Mesendoderm (in vitro differentiated cells): ENCODE measurements around the gene OR13G1.

ENCODE experiments used
- DNase-seq: peaks from one replicate; pipeline ENCODE4 v3.0.0; 2013
- H2AK5ac ChIP-seq: 2 replicates; pipeline ENCODE4 v1.6.1; 2013; ENCODE audit warnings: low read length, inconsistent platforms
- H2BK120ac ChIP-seq: 2 replicates; pipeline ENCODE4 v1.6.1; 2013; ENCODE audit warnings: low read depth, mild to moderate bottlenecking, low read length, moderate library complexity, mixed read lengths
- H2BK15ac ChIP-seq: replicated peaks from 2 replicates; pipeline ENCODE4 v1.6.1; 2013; ENCODE audit warnings: low read depth, mild to moderate bottlenecking, moderate library complexity
- H2BK5ac ChIP-seq: 2 replicates; pipeline ENCODE4 v1.6.1; 2013; ENCODE audit warnings: low read length, inconsistent platforms
- H3K18ac ChIP-seq: 2 replicates; pipeline ENCODE4 v1.6.1; 2013; ENCODE audit warnings: mild to moderate bottlenecking, low read length, mixed read lengths
- H3K23ac ChIP-seq: one replicate; pipeline ENCODE4 v1.6.1; 2013; ENCODE audit warnings: low read length
- H3K27ac ChIP-seq: 2 replicates; pipeline ENCODE4 v1.5.1; 2013; ENCODE audit warnings: low read depth, mild to moderate bottlenecking, inconsistent platforms, low read length, moderate library complexity
- H3K27me3 ChIP-seq: 2 replicates; pipeline ENCODE4 v1.6.1; 2013; ENCODE audit warnings: low read length, control low read depth, mild to moderate bottlenecking, inconsistent platforms; ENCODE audit not compliant: insufficient read depth, poor library complexity
- H3K36me3 ChIP-seq: 2 replicates; pipeline ENCODE4 v1.6.1; 2013; ENCODE audit warnings: low read length, inconsistent platforms; ENCODE audit not compliant: control insufficient read depth, insufficient read depth
- H3K4ac ChIP-seq: one replicate; pipeline ENCODE4 v1.6.1; 2013; ENCODE audit warnings: low read depth, mild to moderate bottlenecking, low read length, moderate library complexity
- H3K4me1 ChIP-seq: 2 replicates; pipeline ENCODE4 v1.6.1; 2013; ENCODE audit warnings: low read depth, low read length, inconsistent platforms; ENCODE audit not compliant: control insufficient read depth
- H3K4me2 ChIP-seq: 2 replicates; pipeline ENCODE4 v1.6.1; 2013; ENCODE audit warnings: low read length
- H3K4me3 ChIP-seq: 2 replicates; pipeline ENCODE4 v1.5.1; 2013; ENCODE audit warnings: mild to moderate bottlenecking, low read length
- H3K56ac ChIP-seq: one replicate; pipeline ENCODE4 v1.6.1; 2013; ENCODE audit warnings: low read length
- H3K79me1 ChIP-seq: 2 replicates; pipeline ENCODE4 v1.6.1; 2013; ENCODE audit warnings: low read length, inconsistent platforms
- H3K79me2 ChIP-seq: 2 replicates; pipeline ENCODE4 v1.6.1; 2013; ENCODE audit warnings: mild to moderate bottlenecking, low read length; ENCODE audit not compliant: control insufficient read depth, insufficient read depth
- H3K9ac ChIP-seq: 2 replicates; pipeline ENCODE4 v1.6.1; 2013; ENCODE audit warnings: low read length, inconsistent platforms
- H4K5ac ChIP-seq: one replicate; pipeline ENCODE4 v1.6.1; 2013; ENCODE audit warnings: low read length
- H4K8ac ChIP-seq: one replicate; pipeline ENCODE4 v1.6.1; 2013; ENCODE audit warnings: low read depth, mild to moderate bottlenecking, control low read depth, low read length, moderate library complexity
- WGBS: extraction: QIAGEN DNeasy Blood & Tissue Kit; methylation state at CpG from one replicate; pipeline ENCODE4 v1.1.7; 2013; ENCODE audit warnings: low lambda C conversion rate, missing lambda C conversion rate; ENCODE audit not compliant: insufficient coverage; ENCODE audit errors: extremely low coverage; 5-methylcytosine and 5-hydroxymethylcytosine counted together

Gene OR13G1

DNA sequence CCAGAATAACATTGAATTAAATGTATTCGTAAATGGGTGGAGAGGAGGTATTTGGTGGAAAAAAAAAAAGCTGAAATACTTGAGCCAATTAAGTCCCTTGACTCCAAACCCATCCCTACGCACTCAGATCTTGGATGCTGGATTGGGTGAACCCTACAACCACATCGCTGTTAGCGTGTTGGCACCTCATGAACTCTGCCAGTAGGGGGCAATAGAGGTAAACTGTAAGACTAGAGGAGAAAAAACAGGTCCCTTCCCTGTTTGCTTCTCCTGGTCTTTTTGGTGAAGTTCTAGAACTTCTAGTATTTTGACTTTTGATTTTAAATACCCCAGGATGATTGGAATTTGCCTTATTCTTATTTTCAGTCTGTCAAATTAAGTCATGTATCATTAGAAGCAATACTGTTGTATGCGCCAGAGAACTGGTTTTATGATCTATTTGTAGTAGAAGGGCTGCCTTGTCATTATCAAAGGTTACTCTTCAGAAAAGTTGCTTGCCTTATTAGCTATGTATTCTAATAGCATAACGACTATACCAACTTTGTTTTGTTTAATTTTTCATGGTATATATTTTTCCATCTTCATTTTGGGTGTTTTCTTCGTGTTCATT lies 1.9 kb upstream of the OR13G1 start:
- Histone ChIP-seq H3K9ac (no peak overlapping the region), H3K4ac (no peak overlapping the region), H3K18ac (no peak overlapping the region), H3K27me3 (no peaks in the 10 kb centered on the region), H3K56ac (no peak overlapping the region), H3K79me2 (no peaks in the 10 kb centered on the region), H2BK120ac (no peak overlapping the region), H3K23ac (no peak overlapping the region), H2BK15ac (no peak overlapping the region), H3K4me1 (no peaks in the 10 kb centered on the region), H3K79me1 (no peaks in the 10 kb centered on the region), H3K4me2 (no peak overlapping the region), H4K5ac (no peak overlapping the region), H2AK5ac (no peak overlapping the region), H3K4me3 (no peak overlapping the region), H3K36me3 (no peaks in the 10 kb centered on the region), H2BK5ac (no peak overlapping the region), H3K27ac (no peak overlapping the region), H4K8ac (no peak overlapping the region)
- WGBS, result no CpG with 5 or more reads among the region's 7 CpGs
- peak; percentile 87 for DNase-seq

- Histone ChIP-seq H2BK120ac (no peak overlapping the region), H3K4me2 (no peak overlapping the region), H3K27ac (no peak overlapping the region), H3K18ac (no peak overlapping the region), H3K79me2 (no peaks in the 10 kb centered on the region), H2BK5ac (no peak overlapping the region), H2AK5ac (no peak overlapping the region), H3K4ac (no peak overlapping the region), H4K8ac (no peak overlapping the region), H3K56ac (no peak overlapping the region), H3K27me3 (no peaks in the 10 kb centered on the region), H3K4me3 (no peak overlapping the region), H3K36me3 (no peaks in the 10 kb centered on the region), H3K4me1 (no peaks in the 10 kb centered on the region), H2BK15ac (no peak overlapping the region), H3K79me1 (no peaks in the 10 kb centered on the region), H4K5ac (no peak overlapping the region), H3K23ac (no peak overlapping the region), H3K9ac (no peak overlapping the region)
- no CpG with 5 or more reads among the region's 4 CpGs for WGBS
- no peak for DNase-seq
These were observed 632 bp upstream of the OR13G1 start for GRCh38 chr1:247680171-247680570.

GRCh38 chr1:247669225-247669624 lies 10.3 kb downstream of the OR13G1 start:
- Histone ChIP-seq H3K27me3 (no peaks in the 10 kb centered on the region), H3K27ac (no peak overlapping the region), H3K23ac (no peak overlapping the region), H3K18ac (no peak overlapping the region), H3K4me3 (no peak overlapping the region), H3K36me3 (no peaks in the 10 kb centered on the region), H3K4me1 (no peaks in the 10 kb centered on the region), H4K5ac (no peak overlapping the region), H3K4me2 (no peak overlapping the region), H2BK15ac (no peak overlapping the region), H3K56ac (no peak overlapping the region), H2BK5ac (no peak overlapping the region), H4K8ac (no peak overlapping the region), H2BK120ac (no peak overlapping the region), H3K79me2 (no peaks in the 10 kb centered on the region), H3K79me1 (no peaks in the 10 kb centered on the region), H2AK5ac (no peak overlapping the region), H3K4ac (no peak overlapping the region), H3K9ac (no peak overlapping the region)
- DNase-seq, result no peak
- WGBS, result no CpG with 5 or more reads among the region's 1 CpG

- Histone ChIP-seq H3K9ac (no peak overlapping the region), H2BK120ac (no peak overlapping the region), H3K27me3 (no peaks in the 10 kb centered on the region), H3K4ac (no peak overlapping the region), H2AK5ac (no peak overlapping the region), H3K27ac (no peak overlapping the region), H3K23ac (no peak overlapping the region), H3K36me3 (no peaks in the 10 kb centered on the region), H4K5ac (no peak overlapping the region), H3K4me2 (no peak overlapping the region), H4K8ac (no peak overlapping the region), H3K79me1 (no peaks in the 10 kb centered on the region), H3K79me2 (no peaks in the 10 kb centered on the region), H2BK15ac (no peak overlapping the region), H3K4me3 (no peak overlapping the region), H2BK5ac (no peak overlapping the region), H3K56ac (no peak overlapping the region), H3K18ac (no peak overlapping the region), H3K4me1 (no peaks in the 10 kb centered on the region)
- no peak for DNase-seq
- WGBS, result no CpG with 5 or more reads among the region's 7 CpGs
These were observed 23.2 kb downstream of the OR13G1 start for GRCh38 chr1:247656221-247656875.

DNA sequence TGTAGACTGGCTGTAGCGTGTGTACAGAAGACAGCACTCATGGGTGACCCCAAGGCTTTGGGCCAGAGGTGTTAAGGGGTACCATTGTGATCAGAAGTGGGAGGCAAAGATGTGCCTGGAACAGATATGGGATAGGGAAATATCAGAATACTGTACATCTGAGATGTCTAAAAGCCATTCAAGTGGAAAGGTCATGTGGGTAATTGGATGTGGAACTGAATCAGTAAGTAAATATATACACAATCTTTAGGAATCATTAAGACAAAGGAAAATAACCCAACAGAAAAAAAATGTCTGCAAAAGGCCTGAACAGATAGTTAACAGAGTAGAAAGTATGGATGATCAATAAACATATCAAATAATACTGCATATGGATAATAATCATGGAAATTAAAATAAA lies 26.5 kb downstream of the OR13G1 start:
- no peak overlapping the region for H3K4ac ChIP-seq
- no peaks in the 10 kb centered on the region for H3K79me1 ChIP-seq
- no peak for DNase-seq
- H3K9ac ChIP-seq, result no peak overlapping the region
- no peak overlapping the region for H2BK120ac ChIP-seq
- no peaks in the 10 kb centered on the region for H3K4me1 ChIP-seq
- H3K18ac ChIP-seq, result no peak overlapping the region
- H4K8ac ChIP-seq, result no peak overlapping the region
- H3K79me2 ChIP-seq, result no peaks in the 10 kb centered on the region
- H3K4me3 ChIP-seq, result no peak overlapping the region
- H2AK5ac ChIP-seq, result no peak overlapping the region
- H3K4me2 ChIP-seq, result no peak overlapping the region
- H4K5ac ChIP-seq, result no peak overlapping the region
- no peak overlapping the region for H2BK5ac ChIP-seq
- no peak overlapping the region for H3K23ac ChIP-seq
- H3K27ac ChIP-seq, result no peak overlapping the region
- H3K27me3 ChIP-seq, result no peaks in the 10 kb centered on the region
- H3K56ac ChIP-seq, result no peak overlapping the region
- H2BK15ac ChIP-seq, result no peak overlapping the region
- no peaks in the 10 kb centered on the region for H3K36me3 ChIP-seq
- no CpG with 5 or more reads among the region's 1 CpG for WGBS

- Histone ChIP-seq H3K27ac (no peak overlapping the region), H3K79me1 (no peaks in the 10 kb centered on the region), H4K5ac (no peak overlapping the region), H3K36me3 (no peaks in the 10 kb centered on the region), H2AK5ac (no peak overlapping the region), H2BK5ac (no peak overlapping the region), H3K27me3 (no peaks in the 10 kb centered on the region), H3K4me3 (no peak overlapping the region), H3K9ac (no peak overlapping the region), H3K4me2 (no peak overlapping the region), H3K56ac (no peak overlapping the region), H3K18ac (no peak overlapping the region), H3K23ac (no peak overlapping the region), H3K79me2 (no peaks in the 10 kb centered on the region), H3K4me1 (no peaks in the 10 kb centered on the region), H2BK120ac (no peak overlapping the region), H3K4ac (no peak overlapping the region), H2BK15ac (no peak overlapping the region), H4K8ac (no peak overlapping the region)
- no peak for DNase-seq
- no CpG with 5 or more reads among the region's 2 CpGs for WGBS
These were observed 31.7 kb downstream of the OR13G1 start for GRCh38 chr1:247647864-247648263.
